ENCODE results near the gene ARSB.
A peak's percentile ranks its signal among the peaks of the same experiment; 100 is the strongest.
"Not testable (repeated sequence)": the region's sequence is repeated elsewhere in the genome, so short reads cannot be mapped to it uniquely, and the experiment has no call there.

The ARSB gene

GRCh38 chr5:78993165-78993564, 8.1 kb upstream of the ARSB start:
- DNase-seq = no peak

- DNase-seq = no peak
These were observed 7.0 kb upstream of the ARSB start for GRCh38 chr5:78992146-78992545.

GRCh38 chr5:78989080-78989479, 4.0 kb upstream of the ARSB start:
- no peak for DNase-seq

GRCh38 chr5:78985725-78986223, 664 bp upstream of the ARSB start:
- no peak for DNase-seq

GRCh38 chr5:78984439-78985115, 533 bp downstream of the ARSB start:
- peak; percentile 22 to 29 for DNase-seq

- no peak for DNase-seq
These were observed 1.3 kb downstream of the ARSB start for GRCh38 chr5:78983601-78984438.

GRCh38 chr5:78983194-78983593, 1.9 kb downstream of the ARSB start:
- DNase-seq = not testable (repeated sequence)

- no peak for DNase-seq
These were observed 5.2 kb downstream of the ARSB start for GRCh38 chr5:78979909-78980308.

GRCh38 chr5:78979117-78979742, 5.9 kb downstream of the ARSB start:
- no peak for DNase-seq

- DNase-seq = no peak
These were observed 10.1 kb downstream of the ARSB start for GRCh38 chr5:78975035-78975434.

- no peak for DNase-seq
These were observed 10.5 kb downstream of the ARSB start for GRCh38 chr5:78974601-78975000.

- peak; percentile 70 to 77 for DNase-seq
These were observed 11.1 kb downstream of the ARSB start for GRCh38 chr5:78974011-78974410.

GRCh38 chr5:78972654-78973428, 12.3 kb downstream of the ARSB start:
- no peak for DNase-seq

GRCh38 chr5:78971998-78972397, 13.1 kb downstream of the ARSB start:
- no peak for DNase-seq

GRCh38 chr5:78968781-78969180, 16.3 kb downstream of the ARSB start:
- DNase-seq = no peak

- DNase-seq = no peak
These were observed 20.2 kb downstream of the ARSB start for GRCh38 chr5:78964889-78965288.

- DNase-seq = no peak
These were observed 23.4 kb downstream of the ARSB start for GRCh38 chr5:78961743-78962142.

- no peak for DNase-seq
These were observed 25.3 kb downstream of the ARSB start for GRCh38 chr5:78959767-78960166.

GRCh38 chr5:78958672-78959445, 26.3 kb downstream of the ARSB start:
- no peak for DNase-seq

- no peak for DNase-seq
These were observed 28.2 kb downstream of the ARSB start for GRCh38 chr5:78956901-78957300.

GRCh38 chr5:78953092-78953800, 31.9 kb downstream of the ARSB start:
- no peak for DNase-seq

All from cerebellar nuclear complex (tissue), 1 donor.